ENCODE measurements around the gene SULT4A1. TPM values are rescaled to one million over a fixed set of nuclear protein-coding genes. Genes with fewer than 3 reads are reported as not detected.

Gene SULT4A1
- total and polyA plus RNA-seq, 2 experiments from 2014 or later: 1.1 to 2.8 TPM

DNA sequence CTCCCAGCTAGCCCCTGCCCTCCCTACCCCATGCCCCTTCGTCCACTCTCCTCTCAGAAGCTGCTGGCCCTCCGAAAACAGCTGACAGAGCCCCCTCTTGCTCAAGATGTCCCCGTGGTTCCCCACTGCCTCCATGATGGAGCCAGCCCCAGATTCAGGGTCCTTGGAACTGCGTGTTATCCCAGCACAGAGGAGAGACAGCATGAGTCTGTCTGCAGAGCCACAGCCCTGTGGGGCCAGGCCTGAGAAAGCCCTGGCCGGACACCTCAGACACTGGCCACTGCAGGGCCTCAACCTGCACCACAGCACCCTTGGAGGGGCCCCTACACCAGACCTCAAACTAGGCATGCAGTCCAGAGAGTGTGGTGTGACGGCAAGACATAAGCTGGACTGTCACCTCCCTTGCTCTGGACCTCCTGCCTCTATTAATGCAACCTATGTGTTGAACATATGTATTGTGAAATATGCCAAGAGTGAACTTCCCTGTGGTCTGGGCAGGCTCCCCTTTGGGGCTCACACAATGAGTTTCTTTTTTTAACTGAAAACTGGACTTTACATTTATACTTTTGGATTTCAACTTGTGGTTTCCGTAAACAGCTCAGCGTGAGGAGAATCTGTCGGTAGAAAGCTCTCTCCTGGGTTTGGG lies 19.9 kb upstream of the SULT4A1 start:
- Histone ChIP-seq H3K4me1 (ENCODE audit: insufficient read depth) (no peaks in the 10 kb centered on the region), H4K20me1 (ENCODE audit: insufficient read depth, poor library complexity, severe bottlenecking) (no peaks in the 10 kb centered on the region), H3K9me3 (ENCODE audit: low read depth) (no peaks in the 10 kb centered on the region), H3K9me2 (replicated peaks; ENCODE audit: insufficient read depth) (no peaks in the 10 kb centered on the region), H3K36me3 (replicated peaks; ENCODE audit: insufficient read depth, low read depth) (no peaks in the 10 kb centered on the region), H3K4me2 (no peak overlapping the region), H3K79me2 (no peaks in the 10 kb centered on the region), H3K27ac (no peak overlapping the region), H3K27me3 (peaks cover 3% of the 10 kb centered on the region), H3K4me3 (no peak overlapping the region), H2AFZ (no peak overlapping the region)
- DNase-seq (ENCODE audit: low spot score): no peak
- 88% methylated on average over 9 of the region's 9 CpGs for WGBS (ENCODE audit: low lambda C conversion rate, missing lambda C conversion rate)
- no peak for TF ChIP-seq EZH2phosphoT487 (IDR thresholded peaks at IDR 0.05; ENCODE audit: low read depth, severe bottlenecking, unreplicated experiment)
- TF ChIP-seq EZH2 (IDR thresholded peaks at IDR 0.05; ENCODE audit: borderline replicate concordance): no peak
- TF ChIP-seq, protein P1, sequence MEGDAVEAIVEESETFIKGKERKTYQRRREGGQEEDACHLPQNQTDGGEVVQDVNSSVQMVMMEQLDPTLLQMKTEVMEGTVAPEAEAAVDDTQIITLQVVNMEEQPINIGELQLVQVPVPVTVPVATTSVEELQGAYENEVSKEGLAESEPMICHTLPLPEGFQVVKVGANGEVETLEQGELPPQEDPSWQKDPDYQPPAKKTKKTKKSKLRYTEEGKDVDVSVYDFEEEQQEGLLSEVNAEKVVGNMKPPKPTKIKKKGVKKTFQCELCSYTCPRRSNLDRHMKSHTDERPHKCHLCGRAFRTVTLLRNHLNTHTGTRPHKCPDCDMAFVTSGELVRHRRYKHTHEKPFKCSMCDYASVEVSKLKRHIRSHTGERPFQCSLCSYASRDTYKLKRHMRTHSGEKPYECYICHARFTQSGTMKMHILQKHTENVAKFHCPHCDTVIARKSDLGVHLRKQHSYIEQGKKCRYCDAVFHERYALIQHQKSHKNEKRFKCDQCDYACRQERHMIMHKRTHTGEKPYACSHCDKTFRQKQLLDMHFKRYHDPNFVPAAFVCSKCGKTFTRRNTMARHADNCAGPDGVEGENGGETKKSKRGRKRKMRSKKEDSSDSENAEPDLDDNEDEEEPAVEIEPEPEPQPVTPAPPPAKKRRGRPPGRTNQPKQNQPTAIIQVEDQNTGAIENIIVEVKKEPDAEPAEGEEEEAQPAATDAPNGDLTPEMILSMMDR (IDR thresholded peaks at IDR 0.05; ENCODE audit: poor library complexity): no peak

GRCh38 chr22:43881091-43882061 lies 19.1 kb upstream of the SULT4A1 start:
- Histone ChIP-seq H3K27ac (no peak overlapping the region), H3K9me2 (replicated peaks; ENCODE audit: insufficient read depth) (no peaks in the 10 kb centered on the region), H4K20me1 (ENCODE audit: insufficient read depth, poor library complexity, severe bottlenecking) (no peaks in the 10 kb centered on the region), H3K4me2 (no peak overlapping the region), H3K27me3 (no peaks in the 10 kb centered on the region), H3K4me1 (ENCODE audit: insufficient read depth) (no peaks in the 10 kb centered on the region), H2AFZ (no peak overlapping the region), H3K9me3 (ENCODE audit: low read depth) (no peaks in the 10 kb centered on the region), H3K4me3 (no peak overlapping the region), H3K79me2 (no peaks in the 10 kb centered on the region), H3K36me3 (replicated peaks; ENCODE audit: insufficient read depth, low read depth) (no peaks in the 10 kb centered on the region)
- no peak for TF ChIP-seq EZH2 (IDR thresholded peaks at IDR 0.05; ENCODE audit: borderline replicate concordance)
- no peak for TF ChIP-seq EZH2phosphoT487 (IDR thresholded peaks at IDR 0.05; ENCODE audit: low read depth, severe bottlenecking, unreplicated experiment)
- TF ChIP-seq, protein P1 (IDR thresholded peaks at IDR 0.05; ENCODE audit: poor library complexity): no peak
- DNase-seq (ENCODE audit: low spot score): no peak
- 88% methylated on average over 18 of the region's 19 CpGs for WGBS (ENCODE audit: low lambda C conversion rate, missing lambda C conversion rate)

- Histone ChIP-seq H3K27ac (no peak overlapping the region), H3K4me3 (no peak overlapping the region), H3K9me2 (replicated peaks; ENCODE audit: insufficient read depth) (no peaks in the 10 kb centered on the region), H3K4me1 (ENCODE audit: insufficient read depth) (no peaks in the 10 kb centered on the region), H3K9me3 (ENCODE audit: low read depth) (no peaks in the 10 kb centered on the region), H3K4me2 (no peak overlapping the region), H3K36me3 (replicated peaks; ENCODE audit: insufficient read depth, low read depth) (no peaks in the 10 kb centered on the region), H3K79me2 (no peaks in the 10 kb centered on the region), H2AFZ (no peak overlapping the region), H4K20me1 (ENCODE audit: insufficient read depth, poor library complexity, severe bottlenecking) (no peaks in the 10 kb centered on the region), H3K27me3 (no peaks in the 10 kb centered on the region)
- TF ChIP-seq EZH2phosphoT487 (IDR thresholded peaks at IDR 0.05; ENCODE audit: low read depth, severe bottlenecking, unreplicated experiment): no peak
- TF ChIP-seq, protein P1 (IDR thresholded peaks at IDR 0.05; ENCODE audit: poor library complexity): no peak
- WGBS (ENCODE audit: low lambda C conversion rate, missing lambda C conversion rate): 85% methylated on average over 15 of the region's 15 CpGs
- DNase-seq (ENCODE audit: low spot score): no peak
Observed at GRCh38 chr22:43880541-43880991, 18.3 kb upstream of the SULT4A1 start.

Data from hepatocyte (in vitro differentiated cells).